ENCODE results near the gene NUDT9. TPM values are rescaled to one million over a fixed set of nuclear protein-coding genes. Genes with fewer than 3 reads are reported as not detected.
"Not testable (repeated sequence)": the region's sequence is repeated elsewhere in the genome, so short reads cannot be mapped to it uniquely, and the experiment has no call there.

Gene NUDT9
- total RNA-seq, 1 donor from 2014 or later = 20.9 TPM

DNA sequence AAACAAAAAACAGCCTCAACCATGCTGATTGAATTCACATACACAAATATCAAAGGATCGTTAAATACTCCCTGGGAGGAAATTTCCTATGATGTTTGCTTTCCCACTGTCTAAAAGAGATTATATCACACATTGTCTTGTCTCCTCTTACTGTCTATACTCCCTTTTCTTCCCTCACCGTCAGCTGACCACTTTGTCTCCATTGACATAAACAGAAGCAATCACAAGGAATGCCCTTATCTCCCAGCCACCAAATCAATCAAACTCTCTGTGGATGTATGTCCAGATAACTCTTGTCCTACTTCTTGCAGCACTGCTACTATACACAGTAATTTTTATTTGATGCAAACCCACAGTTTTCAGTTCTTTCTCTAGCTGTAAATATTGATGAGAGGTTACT, 12.2 kb upstream of the NUDT9 start:
- no peak for DNase-seq

DNA sequence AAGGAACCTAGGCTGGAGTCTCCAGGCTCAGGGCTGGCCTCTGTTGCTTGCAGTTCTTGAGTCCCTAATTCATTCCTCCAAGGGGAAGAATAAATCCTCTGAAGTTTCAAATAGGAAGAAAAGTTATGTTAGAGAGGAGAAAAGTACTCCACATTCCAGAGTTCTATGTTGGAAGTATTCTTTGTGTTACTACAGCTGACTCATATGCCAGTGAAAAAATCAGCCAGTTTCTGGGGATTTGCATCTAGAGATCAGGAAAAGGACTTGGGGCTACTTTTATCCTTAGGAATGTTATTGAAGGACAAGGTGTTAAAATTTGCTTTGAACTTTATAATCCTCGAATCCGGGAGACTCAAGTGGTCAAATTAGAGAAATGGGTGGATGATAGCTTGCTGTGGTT, 11.7 kb upstream of the NUDT9 start:
- DNase-seq = no peak

DNA sequence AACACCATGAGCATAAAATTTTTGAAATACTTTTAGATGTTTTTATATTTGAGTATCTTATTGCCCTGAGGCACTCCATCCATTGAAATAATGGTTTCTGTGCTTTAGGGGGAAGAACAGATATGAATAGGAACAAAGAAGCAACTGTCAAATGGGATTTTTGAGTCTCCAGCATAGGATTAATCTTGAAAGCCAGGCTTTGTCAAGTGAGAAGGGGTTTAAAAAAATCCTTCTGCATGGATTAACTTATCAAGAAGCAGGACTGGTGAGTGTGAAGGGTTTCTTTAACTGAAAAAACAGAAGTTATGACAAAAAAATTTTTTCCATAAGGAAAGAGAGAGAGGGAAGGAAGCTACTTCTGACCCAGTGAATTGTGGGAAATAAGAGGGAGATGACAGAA, 7.6 kb upstream of the NUDT9 start:
- no peak for DNase-seq

DNA sequence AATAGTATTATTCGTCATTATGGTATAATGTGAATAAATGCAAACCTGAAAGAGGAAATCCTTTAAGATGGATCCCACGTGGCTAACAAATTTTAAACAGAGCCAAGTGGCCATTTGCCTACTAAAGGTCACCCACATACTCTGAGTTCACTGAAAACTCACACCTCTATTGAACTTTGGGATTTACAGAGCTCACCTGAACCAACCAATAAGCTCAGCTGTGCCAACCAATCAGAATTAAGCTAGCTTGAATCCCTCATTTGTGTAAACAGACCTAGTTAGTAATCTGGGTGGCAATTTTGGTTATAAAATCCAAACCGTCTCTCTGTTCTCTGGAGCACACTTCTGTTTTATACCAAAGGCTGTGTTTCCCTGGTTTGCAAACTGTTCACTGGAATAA, 5.4 kb upstream of the NUDT9 start:
- DNase-seq = no peak

DNA sequence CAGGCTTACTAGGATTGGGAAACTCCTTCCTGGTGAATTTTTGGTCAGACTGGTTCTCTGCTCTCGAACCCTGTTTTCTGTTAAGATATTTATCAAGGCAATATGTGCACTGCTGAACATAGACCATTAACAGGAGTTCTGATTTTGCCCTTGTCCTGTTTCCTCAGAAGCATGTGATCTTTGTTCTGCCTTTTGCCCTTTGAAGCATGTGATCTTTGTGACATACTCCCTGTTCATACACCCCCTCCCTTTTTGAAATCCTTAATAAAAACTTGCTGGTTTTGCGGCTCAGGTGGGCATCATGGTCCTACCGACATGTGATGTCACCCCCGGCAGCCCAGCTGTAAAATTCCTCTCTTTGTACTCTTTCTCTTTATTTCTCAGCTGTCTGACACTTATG, 4.0 kb upstream of the NUDT9 start:
- not testable (repeated sequence) for DNase-seq

DNA sequence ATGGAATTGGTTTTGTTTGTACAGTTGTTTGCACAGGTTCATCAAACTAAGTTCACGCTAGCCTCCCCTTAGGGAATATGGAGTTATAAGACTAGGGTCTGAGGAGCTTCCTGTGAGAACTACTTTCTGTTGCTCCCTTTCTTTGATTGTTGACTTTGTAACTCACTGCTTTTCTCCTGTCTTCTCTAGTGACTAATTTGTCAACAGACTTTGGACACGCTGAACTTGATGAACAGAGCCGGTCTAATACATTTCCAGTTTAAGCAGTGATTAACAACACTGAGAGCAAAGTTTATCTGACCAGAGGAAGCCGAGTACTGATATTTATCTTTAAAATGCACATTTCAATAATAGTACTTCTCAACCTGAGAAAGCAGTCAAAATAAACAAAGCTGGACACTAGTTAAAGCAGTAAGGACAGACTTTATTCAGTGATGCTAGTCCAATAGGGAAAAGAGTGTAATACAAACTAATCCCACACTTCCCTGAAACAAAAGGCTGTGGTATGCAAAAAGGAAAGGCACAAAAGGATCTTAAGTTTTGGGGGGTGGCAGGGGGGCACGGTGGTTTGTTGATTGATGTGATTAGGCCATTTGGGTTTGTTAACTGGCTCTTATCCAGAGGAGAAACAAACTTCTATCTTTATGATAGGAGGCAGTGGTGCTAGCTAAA, 2.7 kb upstream of the NUDT9 start:
- no peak for DNase-seq

DNA sequence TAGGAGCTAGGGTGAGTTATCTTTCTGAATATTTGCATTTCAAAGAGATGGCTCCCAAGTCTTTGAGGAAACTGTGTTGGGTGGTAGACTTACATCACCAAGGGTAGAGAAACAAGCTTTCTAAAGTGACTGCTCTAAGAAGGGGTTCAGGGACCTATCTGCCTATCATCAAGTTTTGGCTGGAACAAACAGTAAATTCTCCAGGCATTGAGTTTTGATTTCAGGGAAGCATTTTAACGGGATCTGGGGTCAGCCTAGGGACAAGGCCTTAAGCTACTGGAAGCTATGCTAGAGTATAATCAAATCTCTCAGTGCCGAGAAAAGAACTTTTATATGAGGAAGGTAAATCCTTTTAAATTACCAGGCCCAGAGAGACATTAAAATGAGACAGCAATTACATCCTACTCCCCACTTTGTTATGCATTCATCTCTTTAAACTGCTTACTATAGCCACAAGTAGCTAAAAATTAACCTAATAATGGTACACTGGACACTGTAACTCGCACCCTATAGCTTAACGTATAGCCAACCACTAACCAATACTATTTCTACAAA, 2.0 kb upstream of the NUDT9 start:
- DNase-seq = no peak

DNA sequence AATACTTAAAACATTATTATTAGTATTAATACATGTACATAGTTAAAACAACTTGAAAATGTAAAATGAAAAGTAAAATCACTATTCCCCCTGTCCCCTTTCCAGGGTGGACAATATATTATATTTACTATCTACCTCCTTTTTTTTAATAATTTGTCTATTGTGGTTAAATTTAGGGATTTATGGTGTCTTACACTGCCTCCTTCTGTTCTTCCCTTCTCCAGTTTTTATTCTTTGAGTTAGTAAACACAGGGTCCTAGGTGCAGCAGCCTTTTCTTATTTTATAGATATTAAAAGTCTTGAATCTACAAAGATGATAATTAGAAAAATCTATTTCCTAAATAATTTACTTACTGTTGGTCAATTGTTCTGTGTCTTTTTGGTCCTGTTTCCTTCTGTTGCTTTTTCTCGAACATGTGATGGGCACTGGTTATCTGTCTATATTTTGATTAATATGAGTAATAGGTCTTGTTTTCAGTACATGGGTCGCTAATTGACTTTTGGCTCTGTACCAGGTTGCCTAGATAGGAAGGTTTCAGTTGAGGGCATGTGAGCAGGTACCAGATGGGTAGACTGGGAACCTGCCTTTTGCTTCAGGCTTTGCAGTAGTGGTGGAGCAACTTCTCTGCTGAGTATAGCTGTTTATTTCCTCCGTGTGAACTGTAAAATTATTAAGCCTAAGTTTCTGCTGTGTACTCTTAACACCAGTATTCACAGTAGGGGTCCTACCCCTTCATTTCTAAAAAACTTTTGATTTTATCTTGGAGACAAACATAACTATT, 1.1 kb downstream of the NUDT9 start:
- DNase-seq = no peak

DNA sequence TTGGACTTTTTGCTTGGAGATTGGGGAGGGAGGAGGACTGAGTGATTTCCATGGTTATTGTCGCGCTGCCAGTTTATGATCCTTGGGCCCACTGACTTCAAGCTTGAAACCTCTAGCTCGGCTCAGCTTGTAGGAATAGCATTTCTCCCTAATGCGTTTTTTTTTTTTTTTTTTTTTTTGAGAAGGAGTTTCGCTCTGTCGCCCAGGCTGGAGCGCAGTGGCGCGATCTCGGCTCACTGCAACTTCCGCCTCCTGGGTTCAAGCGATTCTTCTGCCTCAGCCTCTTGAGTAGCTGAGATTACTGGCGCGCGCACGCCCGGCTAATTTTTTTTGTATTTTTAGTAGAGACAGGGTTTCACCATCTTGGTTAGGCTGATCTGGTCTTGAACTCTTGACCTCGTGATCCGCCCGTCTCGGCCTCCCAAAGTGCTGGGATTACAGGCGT, 1.7 kb downstream of the NUDT9 start:
- not testable (repeated sequence) for DNase-seq

DNA sequence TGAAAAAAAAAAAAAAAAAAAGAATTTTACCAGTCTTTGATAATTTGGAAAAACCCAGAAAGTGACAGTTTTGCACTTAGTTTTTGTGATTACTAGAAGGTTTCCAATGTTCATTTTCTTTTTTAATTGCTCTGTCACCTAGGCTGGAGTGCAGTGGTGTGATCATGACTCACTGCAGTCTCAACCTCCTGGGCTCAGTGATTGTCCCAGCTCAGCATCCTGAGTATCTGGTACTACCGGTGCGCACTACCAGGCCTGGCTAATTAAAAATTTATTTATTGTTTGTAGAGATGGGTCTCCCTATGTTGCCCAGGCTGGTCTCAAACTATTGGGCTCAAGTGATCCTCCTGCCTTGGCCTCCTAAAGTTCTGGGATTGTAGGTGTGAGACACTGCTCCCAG, 3.3 kb downstream of the NUDT9 start:
- DNase-seq = no peak

DNA sequence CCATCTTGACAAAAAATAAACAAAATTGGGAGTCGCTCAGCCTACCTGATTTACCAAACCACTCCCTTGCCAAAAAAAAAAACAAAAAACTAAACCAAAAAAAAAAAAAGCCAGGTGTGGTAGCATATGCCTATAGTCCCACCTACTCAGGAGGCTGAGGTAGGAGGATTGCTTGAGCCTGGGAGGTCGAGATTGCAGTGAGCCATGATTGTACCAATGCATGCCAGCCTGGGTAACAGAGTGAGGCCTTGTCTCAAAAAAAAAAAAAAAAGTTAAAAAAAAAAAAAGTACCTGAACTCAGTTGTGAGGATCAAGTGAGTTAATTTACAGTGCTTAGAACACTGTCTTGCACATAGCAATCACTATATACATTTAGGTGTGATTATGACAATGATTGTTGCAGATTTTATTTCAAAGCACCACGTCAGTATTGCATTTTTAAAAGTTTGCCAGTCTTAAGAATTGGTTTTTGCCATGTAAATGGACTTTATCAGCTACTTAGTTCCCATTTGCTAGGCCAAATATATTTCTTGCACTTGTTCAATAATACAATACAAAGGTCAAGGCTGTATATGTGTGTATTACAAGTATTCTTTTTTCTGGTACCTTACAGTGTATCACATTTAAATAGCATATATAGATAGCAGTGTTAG, 4.6 kb downstream of the NUDT9 start:
- no peak for DNase-seq

DNA sequence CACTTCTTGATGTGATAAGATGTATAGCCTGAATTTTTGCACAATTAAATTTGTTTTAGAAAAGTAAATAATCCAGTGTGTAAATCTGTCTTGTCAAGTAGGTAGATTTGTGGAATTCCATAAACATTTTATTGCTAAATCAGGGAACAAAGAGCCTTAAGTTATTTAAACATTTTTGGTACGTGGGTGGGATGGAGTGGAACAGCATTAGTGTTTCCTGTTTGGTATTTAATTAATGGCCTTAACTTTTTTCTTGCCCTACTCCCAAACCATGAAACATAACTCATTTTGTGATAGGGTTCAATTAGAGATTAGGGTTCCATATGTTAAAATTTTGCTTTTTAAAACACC, 5.1 kb downstream of the NUDT9 start:
- DNase-seq = no peak

DNA sequence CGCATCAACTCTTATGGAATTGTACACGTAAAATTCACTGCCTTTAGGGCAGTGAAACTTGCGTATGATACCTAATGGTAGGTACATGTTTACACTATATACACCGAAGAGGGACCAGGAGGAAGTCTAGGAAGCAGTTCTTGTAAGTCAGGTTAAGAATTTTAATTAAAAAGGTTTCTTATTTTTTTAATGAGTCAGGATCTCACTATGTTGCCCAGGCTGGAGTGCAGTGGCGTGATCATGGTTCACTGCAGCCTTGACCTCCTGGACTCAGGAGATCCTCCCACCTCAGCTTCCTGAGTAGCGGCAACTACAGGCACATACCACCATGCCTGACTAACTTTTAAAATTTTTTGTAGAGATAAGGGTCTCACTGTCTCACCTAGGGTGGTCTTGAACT, 6.6 kb downstream of the NUDT9 start:
- DNase-seq = no peak

DNA sequence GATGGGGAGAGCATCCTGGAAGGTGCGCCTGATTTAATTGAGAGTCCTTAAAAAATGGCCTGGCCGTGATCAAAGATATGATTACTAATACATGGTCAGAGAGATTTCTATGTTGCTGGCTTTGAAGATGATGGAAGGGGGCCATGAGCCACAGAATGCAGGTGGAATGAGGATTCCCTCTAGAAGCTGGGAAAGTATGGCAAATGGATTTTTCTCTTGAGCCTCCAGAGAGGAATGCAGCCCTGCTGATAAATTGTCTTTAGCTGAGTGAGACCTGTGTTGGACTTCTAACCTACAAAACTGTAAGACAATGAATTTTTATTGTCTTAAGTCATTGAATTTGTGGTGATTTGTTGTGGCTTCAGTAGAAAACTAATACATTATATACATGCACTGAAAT, 7.7 kb downstream of the NUDT9 start:
- DNase-seq = no peak

DNA sequence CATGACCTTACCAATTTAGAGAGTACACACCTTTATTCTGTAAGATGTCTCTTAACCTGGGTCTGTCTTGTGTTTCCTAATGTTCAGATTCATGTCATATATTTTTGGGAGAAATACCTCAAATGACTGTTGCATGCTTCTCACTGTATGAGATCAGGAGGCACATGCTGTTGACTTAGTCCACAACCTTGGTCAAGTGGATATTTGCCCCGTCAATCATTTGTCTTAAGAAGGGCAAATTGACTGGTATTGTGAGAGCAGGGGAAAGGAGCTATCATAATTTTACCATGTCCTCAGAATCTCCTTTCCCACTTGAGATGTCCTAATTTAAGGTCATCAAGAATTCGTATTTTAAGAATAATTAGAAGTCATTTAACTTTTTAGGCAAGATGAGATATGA, 11.0 kb downstream of the NUDT9 start:
- DNase-seq = no peak

DNA sequence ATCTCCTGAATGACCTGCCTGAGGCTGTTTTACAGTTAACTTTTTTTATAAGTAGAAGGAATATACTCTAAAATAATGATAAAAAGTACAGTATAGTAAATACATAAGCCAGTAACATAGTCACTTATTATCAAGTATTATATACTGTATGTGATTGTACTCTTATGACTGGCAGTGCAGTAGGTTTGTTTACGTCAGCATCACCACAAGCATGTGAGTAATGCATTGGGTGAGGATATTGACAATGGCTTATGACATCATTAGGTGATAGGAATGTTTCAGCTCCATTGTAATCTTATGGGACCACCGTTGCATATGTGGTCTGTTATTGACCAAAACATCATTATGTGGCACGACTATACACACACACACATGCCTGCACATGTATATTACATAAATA, 20.5 kb downstream of the NUDT9 start:
- no peak for DNase-seq

DNA sequence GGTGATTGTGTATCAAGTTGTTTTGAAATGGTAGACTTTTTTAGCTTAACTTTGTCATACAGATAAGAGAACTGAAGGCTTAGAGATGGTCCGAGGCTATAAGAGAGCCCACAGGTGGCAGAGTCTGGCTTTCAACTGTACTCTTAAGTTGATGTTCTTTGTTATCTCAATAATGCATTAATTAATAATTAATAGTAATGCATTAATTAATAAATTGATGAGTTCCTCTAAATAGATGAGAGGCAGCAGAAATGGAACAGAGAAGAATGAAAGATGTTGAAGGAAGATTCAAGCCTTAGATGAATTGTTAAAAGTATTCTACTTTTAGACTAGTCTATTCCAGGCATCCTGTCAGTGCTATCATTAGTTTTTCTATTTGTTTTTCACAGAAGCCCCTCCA, 22.4 kb downstream of the NUDT9 start:
- no peak for DNase-seq

DNA sequence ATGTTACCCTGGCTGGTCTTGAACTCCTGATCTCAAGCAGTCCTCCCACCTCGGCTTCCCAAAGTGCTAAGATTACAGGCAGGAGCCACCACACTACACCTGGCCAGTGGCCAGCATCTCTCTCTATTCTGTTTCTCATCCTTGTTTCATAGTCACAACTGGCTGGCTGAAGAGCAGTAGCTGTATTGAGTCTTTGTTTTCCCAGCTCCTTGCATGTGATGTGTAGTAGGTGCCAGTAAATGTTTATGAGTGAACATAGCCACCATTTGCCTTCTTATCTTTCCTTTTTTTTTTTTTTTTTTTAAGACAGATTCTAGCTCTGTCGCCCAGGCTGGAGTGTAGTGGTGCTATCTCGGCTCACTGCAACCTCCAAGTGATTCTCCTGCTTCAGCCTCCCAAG, 23.6 kb downstream of the NUDT9 start:
- DNase-seq = no peak

DNA sequence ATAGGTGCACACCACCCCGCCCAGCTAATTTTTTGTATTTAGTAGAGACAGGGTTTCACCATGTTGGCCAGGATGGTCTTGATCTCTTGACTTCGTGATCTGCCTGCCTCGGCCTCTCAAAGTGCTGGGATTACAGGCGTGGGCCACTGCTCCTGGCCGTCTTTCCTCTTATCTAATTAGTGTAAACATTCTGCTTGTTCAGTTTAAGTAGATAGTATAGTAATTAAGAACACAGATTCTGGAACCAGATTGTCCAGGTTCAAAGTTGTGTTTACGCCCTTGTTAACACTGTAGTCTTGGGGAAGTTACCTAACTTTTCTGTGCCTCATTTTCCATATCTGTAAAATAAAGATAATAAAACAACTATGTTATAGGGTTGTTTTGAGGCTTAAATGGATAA, 24.0 kb downstream of the NUDT9 start:
- DNase-seq = not testable (repeated sequence)

DNA sequence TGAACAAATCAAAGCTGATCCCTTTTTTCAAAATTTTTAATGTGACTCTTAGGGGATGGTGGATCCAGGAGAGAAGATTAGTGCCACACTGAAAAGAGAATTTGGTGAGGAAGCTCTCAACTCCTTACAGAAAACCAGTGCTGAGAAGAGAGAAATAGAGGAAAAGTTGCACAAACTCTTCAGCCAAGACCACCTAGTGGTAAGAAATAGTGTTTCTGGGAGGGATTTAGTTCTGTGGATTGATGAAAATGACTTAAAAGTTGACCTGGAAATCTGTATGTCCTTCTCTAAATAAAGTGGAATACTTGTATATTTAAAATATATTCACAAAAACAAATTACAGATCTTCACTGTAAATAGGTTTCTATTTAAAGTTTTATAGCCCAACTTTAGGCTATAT, 29.2 kb downstream of the NUDT9 start:
- no peak for DNase-seq

DNA sequence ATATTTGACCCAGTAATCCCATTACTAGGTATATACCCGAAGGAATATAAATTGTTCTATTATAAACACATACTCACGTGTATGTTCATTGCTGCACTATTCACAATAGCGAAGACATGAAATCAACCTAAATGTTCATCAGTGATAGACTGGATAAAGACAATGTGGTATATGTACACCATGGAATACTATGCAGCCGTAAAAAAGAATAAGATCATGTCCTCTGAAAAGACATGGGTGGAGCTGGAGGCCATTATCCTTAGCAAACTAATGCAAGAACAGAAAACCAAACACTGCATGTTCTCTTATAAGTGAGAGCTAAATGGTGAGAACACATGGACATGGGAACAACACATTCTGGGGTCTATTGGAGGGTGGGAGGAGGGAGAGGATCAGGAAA, 36.5 kb downstream of the NUDT9 start:
- no peak for DNase-seq

DNA sequence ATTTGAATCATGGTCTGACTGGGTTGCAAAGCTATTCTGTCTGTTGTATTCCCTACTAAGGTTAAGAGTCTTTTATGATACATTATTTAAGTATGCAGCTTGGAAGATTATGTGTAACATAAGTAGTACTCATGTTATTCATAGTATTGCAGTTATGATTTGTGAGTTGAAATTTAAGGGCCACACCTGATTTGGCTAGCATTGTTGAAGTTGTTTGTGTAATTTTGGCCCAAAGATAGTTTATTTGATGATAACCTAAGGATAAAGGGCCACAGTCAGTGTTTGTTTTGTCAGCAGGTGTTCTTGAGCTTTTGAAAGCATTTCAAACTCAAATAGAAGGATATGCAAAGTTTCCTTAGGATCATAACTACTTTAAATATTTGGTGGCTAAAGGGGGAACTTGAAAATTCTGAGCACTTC, 38.9 kb downstream of the NUDT9 start:
- DNase-seq = no peak

DNA sequence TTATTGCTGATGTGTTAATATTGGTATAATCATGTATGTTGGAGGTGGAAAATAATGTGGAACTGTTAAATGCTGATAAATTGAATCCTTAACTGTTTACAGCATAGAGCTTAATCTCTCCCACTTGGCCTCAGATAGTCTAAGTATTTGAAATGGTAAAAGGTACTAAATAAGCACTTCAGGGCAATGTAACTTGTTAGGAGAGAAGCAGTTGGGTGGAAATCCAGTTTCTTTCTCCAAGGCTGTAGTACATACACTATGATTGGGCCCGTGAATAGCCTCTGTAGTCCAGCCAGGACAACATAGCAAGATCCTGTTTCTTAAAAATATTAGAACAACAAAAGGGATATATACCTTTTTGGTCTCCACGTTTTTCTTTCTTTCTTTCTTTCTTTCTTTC, 39.7 kb downstream of the NUDT9 start:
- no peak for DNase-seq

Data from occipital lobe (tissue), 2 donors.